ENCODE measurements around the gene PRAMEF8.
"Not testable (repeated sequence)": the region's sequence is repeated elsewhere in the genome, so short reads cannot be mapped to it uniquely, and the experiment has no call there.

Gene PRAMEF8

GRCh38 chr1:13285037-13285436 is at the start of gene PRAMEF8:
Gene PRAMEF8, minus strand, starts transcription at chr1:13285137. Its CDS starts 1,046 bp downstream, at chr1:13284091.
- not testable (repeated sequence) for DNase-seq

DNA sequence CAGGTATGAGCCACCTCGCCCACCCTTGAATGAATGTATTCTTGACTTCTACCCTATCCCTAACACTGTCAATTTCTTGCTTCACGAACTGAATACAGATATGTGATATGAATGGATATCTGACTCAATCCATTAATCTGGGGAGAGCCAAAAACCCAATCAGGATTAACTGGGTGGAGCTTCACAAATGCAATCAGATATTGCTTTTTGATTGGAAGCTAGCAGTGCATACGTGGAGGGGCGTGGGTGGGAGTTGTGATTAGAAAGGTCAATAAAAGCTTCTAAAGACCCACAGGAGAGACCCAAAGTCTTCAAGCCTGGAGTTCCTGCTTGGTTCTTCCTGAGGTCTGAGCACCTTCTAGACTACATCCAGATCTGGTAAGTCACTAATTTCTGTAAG is 30.3 kb upstream of the PRAMEF8 start, which contains the start of gene PRAMEF15:
Gene PRAMEF15 (plus strand): TSS at position 301 of the 400 bp plus-strand sequence. CDS start 2,827 bp downstream, outside the sequence.
- not testable (repeated sequence) for DNase-seq

- not testable (repeated sequence) for DNase-seq
Observed at GRCh38 chr1:13303239-13303638, 18.3 kb upstream of the PRAMEF8 start, which contains the start of gene PRAMEF33. Gene PRAMEF33, plus strand, starts transcription at chr1:13303539. Its CDS starts 2,416 bp downstream, at chr1:13305955.

DNA sequence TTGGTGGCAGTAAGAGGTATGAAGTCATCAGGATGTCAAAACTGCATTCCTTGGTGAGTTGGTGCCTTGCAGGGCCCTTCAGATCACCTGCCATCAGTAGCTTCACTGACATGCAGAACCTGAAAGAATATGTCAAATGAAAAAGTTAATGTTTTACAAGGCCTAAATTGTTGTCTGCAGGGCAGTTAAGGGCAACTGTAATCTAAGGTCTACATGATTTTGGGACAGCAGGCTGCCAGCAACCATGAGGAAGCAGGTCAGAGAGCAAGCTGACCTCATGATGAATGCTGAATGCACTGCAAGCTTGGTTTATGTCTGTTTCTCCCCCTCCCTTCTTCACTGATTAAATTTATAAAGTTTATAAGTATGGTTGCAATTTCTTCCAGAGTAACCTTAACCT is 17.3 kb upstream of the PRAMEF8 start:
- DNase-seq, result not testable (repeated sequence)

DNA sequence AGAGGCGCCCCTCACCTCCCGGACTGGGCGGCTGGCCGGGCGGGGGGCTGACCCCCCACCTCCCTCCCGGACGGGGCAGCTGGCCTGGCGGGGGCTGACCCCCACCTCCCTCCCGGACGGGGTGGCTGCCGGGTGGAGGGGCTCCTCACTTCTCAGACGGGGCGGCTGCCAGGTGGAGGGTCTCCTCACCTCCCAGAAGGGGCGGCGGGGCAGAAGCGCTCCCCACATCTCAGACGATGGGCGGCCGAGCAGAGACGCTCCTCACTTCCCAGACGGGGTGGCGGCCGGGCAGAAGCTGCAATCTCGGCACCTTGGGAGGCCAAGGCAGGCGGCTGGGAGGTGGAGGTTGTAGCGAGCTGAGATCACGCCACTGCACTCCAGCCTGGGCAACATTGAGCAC is 13.8 kb upstream of the PRAMEF8 start:
- DNase-seq, result not testable (repeated sequence)

DNA sequence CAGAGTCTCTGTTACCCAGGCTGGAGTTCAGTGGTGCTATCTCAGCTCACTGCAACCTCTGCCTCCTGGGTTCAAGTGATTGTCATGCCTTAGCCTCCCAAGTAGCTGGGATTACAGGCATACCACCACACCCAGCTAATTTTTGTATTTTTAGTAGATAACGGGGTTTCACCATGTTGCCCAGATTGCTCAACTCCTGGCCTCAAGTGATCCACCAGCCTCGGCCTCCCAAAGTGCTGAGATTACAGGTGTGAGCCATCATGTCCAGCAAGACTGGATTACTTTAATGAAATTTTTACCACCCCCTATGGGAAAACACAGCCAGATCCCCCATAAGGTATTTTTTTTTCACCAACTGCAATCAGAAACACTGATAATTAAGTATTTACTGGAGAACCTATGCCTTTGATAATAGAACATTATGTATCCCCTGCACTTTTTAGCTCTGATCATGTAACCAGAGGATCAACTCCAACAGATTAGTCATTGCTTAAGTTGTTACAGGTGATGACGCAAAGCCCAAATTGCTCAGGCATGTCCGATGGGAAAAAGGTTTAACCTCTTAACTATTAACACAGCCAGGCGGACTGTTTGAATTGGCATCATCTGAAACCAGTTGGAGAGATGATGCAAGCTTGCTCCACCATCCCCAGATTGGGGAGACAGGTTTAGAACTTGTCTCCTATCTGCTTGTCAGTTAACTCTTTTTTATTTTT is 12.4 kb upstream of the PRAMEF8 start:
- not testable (repeated sequence) for DNase-seq

- not testable (repeated sequence) for DNase-seq
Observed at GRCh38 chr1:13289030-13289429, 4.1 kb upstream of the PRAMEF8 start.

DNA sequence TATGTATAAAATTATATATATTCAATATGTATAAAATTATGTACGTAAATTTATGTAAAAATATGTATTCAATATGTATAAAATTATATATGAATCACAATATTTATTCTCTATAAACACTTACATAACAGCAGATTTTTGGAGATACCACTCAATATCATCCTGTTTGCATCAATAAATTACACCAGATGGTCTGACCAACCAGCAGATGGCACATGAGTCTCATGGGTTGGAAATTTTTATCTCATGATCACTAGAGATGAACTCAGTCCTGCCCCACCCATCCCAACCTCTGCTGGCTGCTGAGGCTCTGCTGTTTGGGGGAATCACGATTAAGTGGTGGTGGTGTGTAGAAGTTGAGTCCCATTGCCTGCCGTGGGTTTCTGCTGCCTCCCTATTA is 5.3 kb downstream of the PRAMEF8 start:
- DNase-seq, result not testable (repeated sequence)

DNA sequence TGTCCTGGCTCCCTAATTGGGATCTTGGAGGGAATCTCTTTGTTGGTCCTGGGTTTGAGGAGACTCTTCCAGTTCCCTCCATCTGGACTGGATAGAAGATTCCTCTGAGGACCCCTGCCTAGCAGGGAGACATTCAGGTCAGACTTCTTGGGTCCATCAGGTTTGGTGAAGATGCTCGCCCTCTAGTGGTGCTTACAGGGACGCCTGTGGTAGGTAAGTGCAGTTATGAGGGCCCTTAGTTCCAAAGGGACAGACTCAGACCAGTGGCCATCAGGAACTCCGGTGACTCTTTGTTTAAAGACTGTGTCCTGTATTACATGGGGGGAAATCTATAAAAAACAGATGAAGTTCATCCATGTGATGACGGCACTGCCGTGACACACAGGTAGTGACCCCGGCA is 7.9 kb downstream of the PRAMEF8 start:
- not testable (repeated sequence) for DNase-seq

DNA sequence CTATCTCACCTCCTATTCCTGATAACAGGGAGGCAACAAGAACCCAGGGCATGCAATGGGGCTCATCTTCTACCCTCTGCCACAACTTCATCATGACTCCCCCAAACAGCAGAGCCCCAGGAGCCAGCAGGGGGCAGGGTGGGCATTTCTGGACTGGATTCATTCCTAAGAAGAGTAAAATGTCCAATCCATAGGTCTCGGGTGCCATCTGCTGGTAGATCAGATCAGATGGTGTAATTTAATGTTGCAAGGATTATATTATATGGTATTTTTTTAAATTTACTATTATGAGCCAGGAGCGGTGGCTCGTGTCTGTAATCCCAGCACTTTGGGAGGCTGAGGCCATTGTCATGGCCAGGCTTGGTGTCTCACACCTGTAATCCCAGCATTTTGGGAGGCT is 19.8 kb downstream of the PRAMEF8 start:
- DNase-seq, result not testable (repeated sequence)

- DNase-seq, result not testable (repeated sequence)
Observed at GRCh38 chr1:13253898-13254297, 31.0 kb downstream of the PRAMEF8 start, which contains the start of gene PRAMEF5. Gene PRAMEF5, plus strand, starts transcription at chr1:13254198. Its CDS starts 5,071 bp downstream, at chr1:13259269.

- not testable (repeated sequence) for DNase-seq
Observed at GRCh38 chr1:13247122-13247521, 37.8 kb downstream of the PRAMEF8 start.

GRCh38 chr1:13246554-13246871 is 38.4 kb downstream of the PRAMEF8 start:
- DNase-seq, result not testable (repeated sequence)

DNA sequence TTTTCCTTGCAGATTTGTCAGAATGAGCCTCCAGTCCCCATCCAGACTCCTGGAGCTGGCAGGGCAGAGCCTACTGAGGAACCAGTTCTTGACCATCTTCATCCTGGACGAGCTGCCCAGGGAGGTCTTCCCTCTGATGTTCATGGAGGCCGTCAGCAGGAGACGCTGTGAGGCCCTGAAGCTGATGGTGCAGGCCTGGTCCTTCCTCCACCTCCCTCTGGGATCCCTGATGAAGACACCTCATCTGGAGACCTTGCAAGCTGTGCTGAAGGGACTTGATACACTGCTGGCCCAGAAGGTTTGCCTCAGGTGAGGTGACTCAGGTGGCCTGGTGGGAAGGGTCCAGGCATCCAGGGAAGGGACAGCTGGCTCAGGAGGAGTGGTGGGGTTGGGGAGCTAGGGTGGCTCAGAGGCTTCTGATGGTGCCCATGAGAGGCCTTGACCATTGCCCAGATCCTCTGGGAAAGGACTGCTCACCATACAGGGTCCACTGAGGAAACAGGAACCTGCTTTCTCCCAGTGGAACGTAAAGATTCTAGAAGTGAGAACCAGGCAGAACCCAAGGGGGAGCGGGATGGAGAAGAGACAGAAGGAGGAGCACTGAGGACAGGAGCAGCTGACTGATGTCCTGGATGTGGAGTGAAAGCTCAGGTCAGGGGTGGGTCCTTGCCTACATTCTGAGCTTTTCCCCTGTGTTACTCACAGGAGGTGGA is 38.9 kb downstream of the PRAMEF8 start:
- not testable (repeated sequence) for DNase-seq

DNA sequence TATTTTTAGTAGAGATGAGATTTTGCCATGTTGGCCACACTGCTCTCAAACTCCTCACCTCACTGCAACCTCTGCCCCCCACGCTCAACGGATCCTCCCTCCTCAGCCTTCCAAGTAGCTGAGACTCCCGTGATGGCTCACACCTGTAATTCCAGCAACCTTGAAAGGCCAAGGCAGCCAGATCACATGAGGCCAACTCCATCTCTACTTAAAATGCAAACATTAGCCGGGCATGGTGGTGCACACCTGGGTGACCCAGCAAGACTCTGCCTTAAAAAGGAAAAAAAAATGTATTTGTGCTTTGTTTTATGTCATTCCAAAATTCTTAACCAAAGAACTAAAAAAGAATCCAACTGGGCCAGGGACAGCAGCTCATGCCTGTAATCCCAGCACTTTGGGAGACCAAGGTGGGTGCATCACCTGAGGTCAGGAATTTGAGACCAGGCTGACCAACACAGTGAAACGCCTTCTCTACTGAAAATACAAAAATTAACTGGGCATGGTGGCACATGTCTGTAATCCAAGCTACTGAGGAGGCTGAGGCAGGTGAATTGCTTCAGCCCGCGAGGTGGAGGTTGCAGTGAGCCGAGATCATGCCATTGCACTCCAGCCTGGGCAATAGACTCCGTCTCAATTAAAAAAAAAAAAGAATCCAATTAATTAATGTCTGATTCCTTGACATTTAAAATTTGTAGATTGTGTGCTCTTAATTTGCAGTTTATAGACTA is 41.2 kb downstream of the PRAMEF8 start:
- DNase-seq, result not testable (repeated sequence)

DNA sequence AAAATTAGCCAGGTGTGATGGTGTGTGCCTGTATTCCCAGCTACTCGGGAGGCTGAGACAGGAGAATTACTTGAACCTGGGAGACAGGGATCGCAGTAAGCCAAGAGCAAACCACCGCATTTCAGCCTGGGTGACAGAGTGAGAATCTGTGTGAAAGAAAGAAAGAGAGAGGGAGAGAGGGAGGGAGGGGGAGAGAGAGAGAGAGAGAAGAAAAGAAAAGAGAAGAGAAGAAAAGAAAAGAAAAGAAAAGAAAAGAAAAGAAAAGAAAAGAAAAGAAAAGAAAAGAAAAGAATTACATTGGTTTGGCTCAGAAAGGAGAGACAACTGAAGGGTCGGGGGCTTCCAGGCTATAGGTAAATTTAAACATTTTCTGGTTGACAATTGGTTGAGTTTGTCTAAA is 45.3 kb downstream of the PRAMEF8 start:
- not testable (repeated sequence) for DNase-seq

GRCh38 chr1:13237572-13237971 is 47.4 kb downstream of the PRAMEF8 start:
- DNase-seq, result not testable (repeated sequence)

DNA sequence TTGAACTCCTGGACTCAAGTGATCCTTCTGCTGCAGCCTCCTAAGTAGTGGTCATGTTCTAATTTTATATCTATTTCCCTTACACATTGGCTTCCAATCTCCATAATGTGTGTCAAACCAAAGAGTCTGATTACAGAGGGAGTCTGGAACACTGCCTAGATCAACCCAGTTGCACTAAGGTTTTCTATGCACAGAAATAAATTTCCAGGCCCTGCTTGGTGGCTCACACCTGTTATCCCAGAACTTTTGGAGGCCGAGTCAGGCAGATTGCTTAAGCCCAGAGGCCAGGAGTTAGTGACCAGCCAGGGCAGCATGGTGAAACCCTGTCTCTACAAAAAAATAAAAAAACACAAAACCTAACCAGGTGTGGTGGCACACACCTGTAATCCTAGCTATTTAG is 50.9 kb downstream of the PRAMEF8 start:
- DNase-seq, result not testable (repeated sequence)

DNA sequence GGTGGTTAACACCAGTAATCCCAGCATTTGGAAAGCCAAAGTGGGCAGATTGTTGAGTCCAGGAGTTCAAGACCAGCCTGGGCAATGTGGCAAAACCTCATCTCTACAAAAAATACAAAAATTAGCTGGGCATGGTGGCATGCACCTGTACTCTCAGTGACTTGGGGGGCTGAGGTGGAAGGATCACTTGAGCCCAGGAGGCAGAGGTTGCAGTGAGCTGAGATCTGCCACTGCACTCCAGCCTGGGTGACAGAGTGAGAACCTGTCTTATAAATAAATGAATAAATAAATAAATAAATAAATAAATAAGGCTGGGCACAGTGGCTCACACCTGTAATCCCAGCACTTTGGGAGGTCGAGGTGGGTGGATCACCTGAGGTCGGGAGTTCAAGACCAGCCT is 52.9 kb downstream of the PRAMEF8 start:
- not testable (repeated sequence) for DNase-seq

Measured in NCI-H510A treated with DMSO at 0.1 percent for 48 hours (cell line).